ENCODE results near the gene HDAC2.

Gene HDAC2

DNA sequence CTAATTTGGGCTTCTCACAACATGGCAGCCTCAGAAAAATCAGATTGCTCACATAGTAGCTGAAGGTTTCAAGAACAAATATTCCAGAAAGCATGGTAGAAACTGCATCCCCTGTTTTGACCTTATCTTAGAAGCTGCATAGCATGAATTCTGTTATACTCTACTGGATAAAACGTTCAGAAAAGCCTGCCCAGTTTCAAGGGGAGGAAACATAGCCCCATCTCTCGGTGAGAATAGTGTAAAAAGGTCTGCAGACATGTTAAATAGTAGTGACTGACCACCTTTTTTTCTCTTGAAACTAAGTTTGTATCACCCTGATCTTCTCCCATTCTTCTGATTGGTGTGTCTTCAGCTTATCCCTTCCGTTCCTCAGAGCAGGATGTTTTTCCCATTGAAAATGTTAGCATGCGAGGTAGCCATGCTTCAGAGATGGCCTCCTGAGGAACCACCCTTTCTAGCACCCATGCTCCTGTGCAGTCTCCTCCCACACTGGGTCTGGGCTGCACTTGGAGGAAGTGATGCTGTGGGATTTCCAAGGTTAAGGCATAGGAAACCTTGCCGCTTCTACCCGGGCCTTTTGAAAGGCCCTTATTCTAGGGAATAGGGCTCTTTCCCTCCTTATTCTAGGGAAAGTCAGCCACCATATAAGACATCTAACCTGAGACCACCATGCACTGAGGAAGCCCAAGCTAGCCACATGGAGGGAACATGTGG lies 63.7 kb downstream of the HDAC2 start:
- in situ Hi-C loops (cut with MboI; ENCODE audit: low pct_unique_long_range_greater_than_20kb, low sequenced_read_pairs, unreplicated experiment) = loop anchor here (10.0 to 25.0 kb wide), 2 partner anchors 1122 to 1720 kb away; no protein-coding TSS in a partner anchor
- DNase-seq (ENCODE audit: low spot score) = no peak
- TF ChIP-seq, protein P1, sequence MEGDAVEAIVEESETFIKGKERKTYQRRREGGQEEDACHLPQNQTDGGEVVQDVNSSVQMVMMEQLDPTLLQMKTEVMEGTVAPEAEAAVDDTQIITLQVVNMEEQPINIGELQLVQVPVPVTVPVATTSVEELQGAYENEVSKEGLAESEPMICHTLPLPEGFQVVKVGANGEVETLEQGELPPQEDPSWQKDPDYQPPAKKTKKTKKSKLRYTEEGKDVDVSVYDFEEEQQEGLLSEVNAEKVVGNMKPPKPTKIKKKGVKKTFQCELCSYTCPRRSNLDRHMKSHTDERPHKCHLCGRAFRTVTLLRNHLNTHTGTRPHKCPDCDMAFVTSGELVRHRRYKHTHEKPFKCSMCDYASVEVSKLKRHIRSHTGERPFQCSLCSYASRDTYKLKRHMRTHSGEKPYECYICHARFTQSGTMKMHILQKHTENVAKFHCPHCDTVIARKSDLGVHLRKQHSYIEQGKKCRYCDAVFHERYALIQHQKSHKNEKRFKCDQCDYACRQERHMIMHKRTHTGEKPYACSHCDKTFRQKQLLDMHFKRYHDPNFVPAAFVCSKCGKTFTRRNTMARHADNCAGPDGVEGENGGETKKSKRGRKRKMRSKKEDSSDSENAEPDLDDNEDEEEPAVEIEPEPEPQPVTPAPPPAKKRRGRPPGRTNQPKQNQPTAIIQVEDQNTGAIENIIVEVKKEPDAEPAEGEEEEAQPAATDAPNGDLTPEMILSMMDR (IDR thresholded peaks at IDR 0.05; ENCODE audit: extremely low read depth, insufficient read depth, missing control alignments) = no peak

DNA sequence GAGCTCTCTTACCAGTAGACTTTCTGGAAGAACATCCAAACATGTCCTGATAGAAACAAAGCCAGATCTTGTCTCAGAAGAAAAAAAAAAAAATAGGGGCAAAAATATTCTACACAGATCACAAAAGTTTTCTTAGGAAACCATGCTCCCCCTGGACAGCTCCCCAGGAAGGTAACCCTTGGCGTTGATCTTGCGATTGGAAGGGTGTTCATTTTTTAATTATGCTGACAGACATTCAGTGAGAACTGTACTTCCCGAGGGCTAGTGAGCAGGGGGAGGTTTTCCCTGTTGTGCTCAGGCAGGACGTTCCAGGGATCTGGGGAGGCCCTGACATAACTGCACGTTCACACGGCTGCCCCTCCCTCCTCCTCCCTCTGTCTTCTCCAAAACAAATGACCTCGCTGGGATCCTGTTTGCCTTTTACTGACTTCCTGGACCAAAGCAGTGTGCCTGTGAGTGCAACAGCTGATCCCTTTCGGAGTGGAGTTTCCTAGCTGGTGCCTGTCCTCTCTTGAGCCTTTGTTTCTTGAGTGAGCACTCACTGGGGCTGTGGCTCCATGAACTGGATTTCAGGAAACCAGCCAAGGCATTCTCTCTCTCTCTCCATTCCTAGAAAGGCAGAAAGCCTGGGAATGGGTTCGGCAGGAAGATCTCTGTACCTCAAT lies 67.2 kb downstream of the HDAC2 start:
- TF ChIP-seq, protein P1 (IDR thresholded peaks at IDR 0.05; ENCODE audit: extremely low read depth, insufficient read depth, missing control alignments) = no peak
- in situ Hi-C loops (cut with MboI; ENCODE audit: low pct_unique_long_range_greater_than_20kb, low sequenced_read_pairs, unreplicated experiment) = loop anchor here (10.0 to 25.0 kb wide), 2 partner anchors 1119 to 1716 kb away; no protein-coding TSS in a partner anchor
- DNase-seq (ENCODE audit: low spot score) = no peak

DNA sequence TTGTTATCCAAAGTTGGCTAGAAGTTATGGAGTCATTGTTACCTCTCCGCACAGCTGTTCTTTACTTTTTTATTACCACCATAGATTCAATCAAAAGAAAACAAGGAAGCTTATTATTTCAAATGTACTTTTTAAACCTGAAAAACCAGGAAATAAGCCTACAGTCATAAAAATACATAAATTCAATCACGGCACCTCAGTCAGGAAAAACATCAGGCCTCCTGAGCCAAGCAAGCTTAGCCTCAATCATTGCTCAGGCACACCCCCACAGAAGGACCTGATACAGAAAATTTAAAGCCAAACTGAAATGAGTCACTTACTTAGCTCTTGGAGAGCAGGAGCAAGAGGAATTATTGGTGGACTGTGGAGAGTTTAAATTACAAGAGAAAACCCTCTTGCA lies 69.5 kb downstream of the HDAC2 start:
- TF ChIP-seq, protein P1 (IDR thresholded peaks at IDR 0.05; ENCODE audit: extremely low read depth, insufficient read depth, missing control alignments) = no peak

DNA sequence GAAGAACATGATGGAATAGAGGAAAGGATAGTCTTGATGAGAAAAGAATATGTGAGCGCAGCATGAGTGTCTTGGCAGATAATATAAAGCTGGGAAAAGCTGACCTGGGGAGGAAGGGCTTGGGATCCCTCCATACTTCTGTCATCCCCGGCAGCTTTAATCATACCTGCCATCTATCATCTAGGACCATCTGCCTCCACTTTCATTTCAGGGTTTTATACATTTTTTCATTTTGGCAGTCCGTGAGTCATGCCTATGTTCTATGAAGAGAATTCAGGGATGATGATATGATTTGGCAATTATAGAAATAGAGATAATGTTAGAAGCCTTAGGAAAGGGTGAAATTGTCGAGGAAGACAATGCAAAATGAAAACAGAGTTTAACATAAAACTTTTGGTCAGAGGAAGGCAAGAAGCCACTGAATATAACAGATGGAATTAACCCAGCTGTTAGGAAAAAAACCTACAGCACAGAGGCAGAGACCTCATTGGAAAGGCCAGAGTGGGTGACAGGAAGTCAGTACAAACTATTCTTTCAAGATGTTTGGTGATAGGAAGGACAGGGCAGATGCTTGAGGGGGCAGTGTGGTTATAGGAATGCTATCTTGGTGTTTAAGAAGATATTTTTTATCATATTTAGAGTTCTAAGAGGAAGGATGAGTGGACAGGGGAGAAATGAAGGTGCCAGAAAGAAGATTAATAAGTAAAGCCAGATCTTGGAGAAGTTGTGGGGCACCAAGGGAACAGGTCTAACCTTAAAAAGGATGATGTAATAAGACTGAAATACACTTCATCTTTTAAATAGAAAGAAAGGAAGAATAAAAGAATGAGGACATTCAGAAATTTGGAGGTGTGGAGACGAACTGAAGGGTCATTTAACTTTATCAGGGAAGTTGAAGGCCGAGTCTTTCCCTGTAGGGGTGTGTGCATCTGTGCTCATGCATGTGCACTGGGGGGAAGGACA lies 76.0 kb downstream of the HDAC2 start:
- TF ChIP-seq, protein P1 (IDR thresholded peaks at IDR 0.05; ENCODE audit: extremely low read depth, insufficient read depth, missing control alignments) = no peak
- no peak for DNase-seq (ENCODE audit: low spot score)
- in situ Hi-C loops (cut with MboI; ENCODE audit: low pct_unique_long_range_greater_than_20kb, low sequenced_read_pairs, unreplicated experiment) = no loop called here

More for the DNA sequence above, 69.5 kb downstream of the HDAC2 start:
- in situ Hi-C loops (cut with MboI; ENCODE audit: low pct_unique_long_range_greater_than_20kb, low sequenced_read_pairs, unreplicated experiment) = loop anchor here (10.0 to 25.0 kb wide), 2 partner anchors 1117 to 1714 kb away; no protein-coding TSS in a partner anchor
- no peak for DNase-seq (ENCODE audit: low spot score)

DNA sequence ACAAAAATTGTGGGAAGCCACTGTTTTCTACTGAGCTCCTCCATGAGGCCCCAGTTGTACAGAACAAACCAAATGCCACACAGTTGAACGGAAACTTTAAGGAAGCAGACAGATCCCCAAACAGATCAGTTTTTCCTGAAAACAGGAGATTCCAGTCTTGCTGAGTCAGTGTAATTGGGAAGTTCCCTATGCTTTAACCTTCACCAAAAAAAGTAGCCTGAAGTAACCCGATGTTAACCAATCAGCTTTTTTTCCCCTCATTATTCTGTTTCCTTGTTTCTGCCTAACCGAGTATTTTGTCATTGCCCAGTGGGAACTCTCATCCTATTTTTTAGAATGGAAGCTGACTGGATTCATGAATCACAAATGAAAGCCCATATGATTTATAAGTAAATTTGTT lies 77.1 kb downstream of the HDAC2 start:
- no peak for DNase-seq (ENCODE audit: low spot score)
- in situ Hi-C loops (cut with MboI; ENCODE audit: low pct_unique_long_range_greater_than_20kb, low sequenced_read_pairs, unreplicated experiment) = no loop called here
- TF ChIP-seq, protein P1 (IDR thresholded peaks at IDR 0.05; ENCODE audit: extremely low read depth, insufficient read depth, missing control alignments) = no peak

DNA sequence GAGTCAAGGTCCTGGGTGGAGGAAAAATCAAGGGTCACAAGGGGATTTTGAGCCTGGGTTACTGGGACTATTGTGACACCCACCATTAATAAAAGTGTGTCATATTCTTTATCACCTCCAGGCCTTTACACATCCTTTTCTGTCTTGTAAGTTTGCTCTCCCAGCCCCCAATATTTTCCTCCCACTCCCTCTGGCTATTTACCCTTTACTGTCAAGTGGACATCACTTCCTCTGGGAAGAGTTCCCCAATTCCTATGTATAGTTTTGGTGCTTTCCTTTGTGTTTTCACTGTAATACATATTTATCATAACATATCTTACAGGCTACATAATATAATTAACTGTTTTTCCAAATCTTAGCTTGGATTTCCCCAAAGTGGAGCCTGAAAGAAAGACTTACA lies 77.5 kb downstream of the HDAC2 start:
- in situ Hi-C loops (cut with MboI; ENCODE audit: low pct_unique_long_range_greater_than_20kb, low sequenced_read_pairs, unreplicated experiment) = no loop called here
- TF ChIP-seq, protein P1 (IDR thresholded peaks at IDR 0.05; ENCODE audit: extremely low read depth, insufficient read depth, missing control alignments) = no peak
- no peak for DNase-seq (ENCODE audit: low spot score)
